Skeletal muscle tissue (tissue), 4 donors: ENCODE results near the gene SYK. TPM values are rescaled to one million over a fixed set of nuclear protein-coding genes. Genes with fewer than 3 reads are reported as not detected.
"Not testable (repeated sequence)": the region's sequence is repeated elsewhere in the genome, so short reads cannot be mapped to it uniquely, and the experiment has no call there.

ENCODE experiments used
- H3K27ac ChIP-seq: one replicate; pipeline ENCODE4 v1.7.0; 2013; ENCODE audit warnings: mild to moderate bottlenecking, low read depth, low read length, inconsistent platforms
- H3K27me3 ChIP-seq, 3 donors: one replicate each; pipeline ENCODE4 v1.7.0; 2013; ENCODE audit warnings: low read length in 3 of 3; ENCODE audit not compliant: control insufficient read depth in 3 of 3, insufficient read depth in 3 of 3
- H3K36me3 ChIP-seq, 3 donors: one replicate each; pipeline ENCODE4 v1.7.0; 2013; ENCODE audit warnings: low read length in 3 of 3; ENCODE audit not compliant: control insufficient read depth in 3 of 3, insufficient read depth in 3 of 3
- H3K4me1 ChIP-seq, 3 donors: one replicate each; pipeline ENCODE4 v1.7.0; 2013; ENCODE audit warnings: low read length in 3 of 3, mild to moderate bottlenecking in 3 of 3; ENCODE audit not compliant: control insufficient read depth in 3 of 3, insufficient read depth in 3 of 3
- H3K4me3 ChIP-seq, 3 donors: one replicate each; pipeline ENCODE4 v1.7.0; 2013; ENCODE audit warnings: low read length in 3 of 3
- H3K9ac ChIP-seq, 3 donors: one replicate each; pipeline ENCODE4 v1.7.0; 2013; ENCODE audit warnings: low read length in 3 of 3, mild to moderate bottlenecking in 3 of 3, moderate library complexity in 2 of 3, low read depth in 1 of 3
- H3K9me3 ChIP-seq, 3 donors: one replicate each; pipeline ENCODE4 v1.7.0; 2013; ENCODE audit warnings: low read length in 3 of 3; ENCODE audit not compliant: control insufficient read depth in 3 of 3
- total RNA-seq: library from RNA; depleted of rRNA; stranded (reverse); fragments of >200 nt; gene quantifications from one replicate; pipeline ENCODE4 v1.2.3, GENCODE V29; 2014
- donor health status: Osteomylitis.

The SYK gene
- total RNA-seq, 1 donor from 2014 or later: 4.7 TPM

DNA sequence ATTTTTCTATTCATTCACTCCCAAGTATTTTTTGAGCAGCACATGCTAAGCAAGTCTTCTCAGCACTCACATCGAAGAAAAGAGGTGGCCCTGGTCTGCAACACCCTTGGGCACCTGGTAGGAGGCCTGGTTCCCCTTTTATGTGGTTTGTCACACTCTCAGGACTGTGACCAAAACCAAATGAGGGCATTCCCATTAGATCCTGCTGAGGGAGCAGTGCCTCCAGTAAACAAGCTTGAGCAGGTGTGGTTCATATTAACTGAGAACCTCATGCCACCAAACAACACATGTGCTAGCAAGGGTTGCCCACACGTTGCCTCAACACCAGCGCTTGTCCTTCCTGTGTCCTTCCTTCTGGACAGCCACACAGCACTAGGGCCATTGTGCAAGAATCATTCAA lies 26.9 kb upstream of the SYK start:
- no peaks in the 10 kb centered on the region for H3K9me3 ChIP-seq
- H3K4me1 ChIP-seq: no peaks in the 10 kb centered on the region
- no peaks in the 10 kb centered on the region for H3K36me3 ChIP-seq
- no peaks in the 10 kb centered on the region for H3K27me3 ChIP-seq
- H3K9ac ChIP-seq: no peak overlapping the region
- H3K4me3 ChIP-seq: no peak overlapping the region
- no peak overlapping the region for H3K27ac ChIP-seq

DNA sequence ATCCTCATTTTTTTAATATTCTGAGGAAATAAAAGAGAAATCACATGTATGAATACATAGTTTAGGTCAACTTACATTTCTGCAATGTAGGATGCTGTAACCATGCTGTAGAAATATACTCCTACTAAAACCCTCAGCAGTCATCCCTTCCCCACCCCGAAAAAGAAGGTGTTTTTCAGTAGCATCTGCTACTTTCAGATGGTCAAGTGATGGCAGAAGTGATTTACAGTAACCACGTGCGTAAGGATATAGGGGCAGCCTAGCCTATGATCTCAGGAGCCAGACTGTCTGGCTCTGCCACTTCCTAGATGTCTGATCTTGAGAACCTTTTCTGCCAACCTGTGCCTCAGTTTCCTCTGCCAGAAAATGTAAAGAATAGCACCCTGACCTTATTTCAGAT lies 26.0 kb upstream of the SYK start:
- Histone ChIP-seq H3K27me3 (no peaks in the 10 kb centered on the region), H3K9ac (no peak overlapping the region), H3K9me3 (no peaks in the 10 kb centered on the region), H3K4me3 (no peak overlapping the region), H3K36me3 (no peaks in the 10 kb centered on the region), H3K4me1 (no peaks in the 10 kb centered on the region), H3K27ac (no peak overlapping the region)

DNA sequence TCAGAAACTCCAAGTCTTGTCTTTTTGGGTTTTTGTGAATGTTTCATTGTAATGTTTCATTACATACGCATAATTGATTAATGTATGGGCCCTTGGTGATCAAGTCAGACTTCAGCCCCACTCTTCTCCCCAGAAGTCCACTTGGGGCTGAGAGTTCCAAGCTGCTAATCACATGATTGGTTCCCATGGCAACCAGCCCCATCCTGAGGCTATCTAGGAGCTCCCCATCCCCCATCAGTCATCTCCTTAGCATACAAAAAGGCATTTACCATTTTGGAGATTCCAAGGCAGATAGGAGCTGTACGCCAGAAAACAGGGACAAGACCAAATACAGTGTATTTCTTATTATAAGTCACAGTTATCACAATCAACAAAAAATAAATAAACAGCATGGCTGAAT lies 22.9 kb upstream of the SYK start:
- Histone ChIP-seq H3K36me3 (no peaks in the 10 kb centered on the region), H3K9ac (no peak overlapping the region), H3K4me1 (no peaks in the 10 kb centered on the region), H3K27me3 (no peaks in the 10 kb centered on the region), H3K27ac (no peak overlapping the region), H3K9me3 (no peaks in the 10 kb centered on the region), H3K4me3 (no peak overlapping the region)

DNA sequence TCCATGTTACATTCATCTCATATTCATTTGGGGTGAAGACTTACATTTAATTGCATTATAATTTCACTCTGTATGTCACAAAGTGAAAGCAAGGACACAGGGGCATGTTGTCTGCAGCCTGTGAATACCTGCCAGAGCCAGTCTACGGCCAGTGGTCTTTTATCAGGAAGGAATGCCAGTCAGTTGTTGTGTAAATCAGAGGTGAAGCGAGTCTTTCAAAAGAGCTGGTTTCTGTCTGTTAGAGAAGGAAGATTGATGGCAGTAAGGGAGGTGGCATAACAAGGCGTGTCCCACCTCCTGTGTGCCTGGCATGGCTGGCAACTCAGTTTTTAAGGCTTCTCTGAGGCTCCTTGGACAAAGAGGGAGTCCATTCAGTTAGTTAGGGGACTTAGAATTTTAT lies 18.1 kb upstream of the SYK start:
- Histone ChIP-seq H3K36me3 (no peaks in the 10 kb centered on the region), H3K27me3 (peaks cover 0 to 7% (median 0%) of the 10 kb centered on the region in 3 donors), H3K9ac (no peak overlapping the region), H3K27ac (no peak overlapping the region), H3K4me3 (no peak overlapping the region), H3K9me3 (no peaks in the 10 kb centered on the region), H3K4me1 (no peaks in the 10 kb centered on the region)

DNA sequence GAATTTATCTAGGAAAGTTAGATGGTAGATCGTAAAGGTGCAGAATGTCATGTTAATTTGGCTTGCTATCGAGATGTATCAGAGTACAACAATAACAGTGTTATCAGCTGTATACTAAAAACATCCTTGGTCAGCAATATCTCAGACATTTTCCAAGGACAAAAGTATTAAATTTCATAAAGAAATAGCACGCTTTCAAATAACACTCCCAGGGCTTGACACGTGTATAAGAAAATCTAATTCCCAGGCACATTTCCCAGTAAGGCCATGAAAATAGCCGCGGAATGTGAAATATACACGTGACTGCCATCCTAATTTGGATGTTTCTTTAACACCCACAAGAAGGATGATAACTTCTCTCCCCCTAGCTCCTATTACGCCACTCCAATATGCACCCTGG lies 17.7 kb upstream of the SYK start:
- Histone ChIP-seq H3K4me1 (no peaks in the 10 kb centered on the region), H3K9me3 (no peaks in the 10 kb centered on the region), H3K27me3 (peaks cover 0 to 7% (median 0%) of the 10 kb centered on the region in 3 donors), H3K4me3 (no peak overlapping the region), H3K9ac (no peak overlapping the region), H3K36me3 (no peaks in the 10 kb centered on the region), H3K27ac (no peak overlapping the region)

DNA sequence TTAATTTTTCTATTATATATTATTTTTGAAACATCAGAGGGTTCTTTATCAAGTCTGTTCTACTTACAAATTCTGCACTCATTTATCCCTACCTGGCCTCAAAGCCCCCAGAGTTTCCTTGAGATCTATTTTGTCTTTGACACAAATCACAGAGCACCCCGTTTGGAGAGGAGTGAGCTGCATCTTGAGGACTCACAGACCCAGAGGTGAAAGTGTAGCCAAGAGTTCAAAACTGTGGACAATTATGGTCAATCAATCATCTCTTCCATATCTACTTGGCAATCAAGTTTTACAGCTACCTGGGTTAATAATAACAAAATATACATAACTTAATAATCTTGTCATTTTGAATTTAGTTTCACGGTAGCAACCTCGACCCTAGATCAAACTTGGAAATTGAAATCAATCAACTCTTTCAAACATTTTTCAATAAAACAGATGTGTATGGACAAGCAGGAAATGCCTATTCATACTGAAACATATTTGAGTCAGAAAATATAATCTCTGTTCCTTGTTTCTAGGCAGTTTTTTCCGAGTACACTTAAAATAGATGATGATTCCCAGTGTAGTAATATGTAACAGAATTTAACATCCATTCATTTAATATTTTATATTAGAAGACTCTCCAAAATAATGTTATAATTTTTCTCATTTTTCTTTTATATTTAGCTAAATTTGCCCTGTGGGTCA lies 13.7 kb upstream of the SYK start:
- H3K4me3 ChIP-seq: no peak overlapping the region
- H3K27ac ChIP-seq: no peak overlapping the region
- no peak overlapping the region for H3K9ac ChIP-seq
- H3K36me3 ChIP-seq: no peaks in the 10 kb centered on the region
- H3K4me1 ChIP-seq: no peaks in the 10 kb centered on the region
- peaks cover 0 to 7% (median 0%) of the 10 kb centered on the region in 3 donors for H3K27me3 ChIP-seq
- no peaks in the 10 kb centered on the region for H3K9me3 ChIP-seq

DNA sequence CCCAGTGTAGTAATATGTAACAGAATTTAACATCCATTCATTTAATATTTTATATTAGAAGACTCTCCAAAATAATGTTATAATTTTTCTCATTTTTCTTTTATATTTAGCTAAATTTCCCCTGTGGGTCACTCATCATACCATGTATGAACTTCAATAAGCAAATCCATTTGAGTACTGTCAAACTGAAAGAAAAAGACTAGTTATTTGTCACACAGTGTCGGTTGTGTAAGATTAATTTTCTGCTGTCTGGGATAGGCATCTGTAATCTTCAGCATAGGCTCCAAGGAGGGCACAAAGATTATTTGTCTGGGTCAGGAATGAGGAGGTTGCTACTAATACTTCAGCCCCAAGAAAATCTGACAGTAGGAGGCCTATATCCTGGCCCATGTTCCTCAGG lies 13.1 kb upstream of the SYK start:
- not testable (repeated sequence) for H3K4me3 ChIP-seq, H3K9me3 ChIP-seq, H3K4me1 ChIP-seq, H3K9ac ChIP-seq, H3K36me3 ChIP-seq, H3K27ac ChIP-seq, H3K27me3 ChIP-seq

DNA sequence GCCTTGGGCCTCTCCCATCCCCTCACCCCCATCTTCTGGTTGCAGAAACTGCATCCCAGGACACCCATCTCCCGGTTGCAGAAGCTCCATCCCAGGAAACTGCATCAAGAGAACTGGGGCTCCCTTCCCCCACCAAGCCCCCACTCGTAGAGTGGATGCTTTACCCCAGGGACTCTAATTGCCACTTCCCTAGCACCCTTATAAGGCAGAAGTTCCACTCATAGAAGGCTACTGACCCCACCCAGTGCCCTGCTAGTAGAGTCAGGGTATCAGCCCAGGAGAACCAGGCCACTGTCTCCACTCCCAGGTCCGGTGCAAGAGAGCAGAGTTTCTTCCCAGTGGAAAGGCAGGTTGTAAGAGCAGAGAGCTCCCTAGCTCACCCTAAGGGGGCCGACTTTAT lies 12.2 kb upstream of the SYK start:
- H3K9ac ChIP-seq: no peak overlapping the region
- no peak overlapping the region for H3K4me3 ChIP-seq
- no peak overlapping the region for H3K27ac ChIP-seq
- no peaks in the 10 kb centered on the region for H3K36me3 ChIP-seq
- no peaks in the 10 kb centered on the region for H3K9me3 ChIP-seq
- H3K27me3 ChIP-seq: peaks cover 0 to 7% (median 0%) of the 10 kb centered on the region in 3 donors
- H3K4me1 ChIP-seq: no peaks in the 10 kb centered on the region

DNA sequence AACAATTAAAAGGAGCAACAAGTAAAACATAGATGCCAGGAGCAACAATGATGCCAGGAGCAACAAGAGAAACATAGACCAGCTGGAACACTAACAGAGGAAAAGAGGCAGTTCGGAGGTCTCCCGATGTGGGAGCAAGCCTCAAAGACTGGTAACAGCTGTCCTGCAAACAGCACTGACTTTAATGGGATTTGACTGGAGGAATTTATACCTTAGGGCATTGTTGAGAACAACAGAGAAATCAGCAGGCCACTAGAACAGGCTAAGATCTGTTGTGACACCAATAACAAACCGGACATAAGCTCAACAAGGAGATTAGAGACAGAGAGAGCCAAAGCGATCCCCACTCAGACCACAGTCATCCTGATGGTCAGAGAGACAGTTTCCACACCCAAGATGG lies 11.8 kb upstream of the SYK start:
- Histone ChIP-seq H3K9me3 (no peaks in the 10 kb centered on the region), H3K27ac (no peak overlapping the region), H3K36me3 (no peaks in the 10 kb centered on the region), H3K4me1 (no peaks in the 10 kb centered on the region), H3K4me3 (no peak overlapping the region), H3K9ac (no peak overlapping the region), H3K27me3 (peaks cover 0 to 7% (median 0%) of the 10 kb centered on the region in 3 donors)

DNA sequence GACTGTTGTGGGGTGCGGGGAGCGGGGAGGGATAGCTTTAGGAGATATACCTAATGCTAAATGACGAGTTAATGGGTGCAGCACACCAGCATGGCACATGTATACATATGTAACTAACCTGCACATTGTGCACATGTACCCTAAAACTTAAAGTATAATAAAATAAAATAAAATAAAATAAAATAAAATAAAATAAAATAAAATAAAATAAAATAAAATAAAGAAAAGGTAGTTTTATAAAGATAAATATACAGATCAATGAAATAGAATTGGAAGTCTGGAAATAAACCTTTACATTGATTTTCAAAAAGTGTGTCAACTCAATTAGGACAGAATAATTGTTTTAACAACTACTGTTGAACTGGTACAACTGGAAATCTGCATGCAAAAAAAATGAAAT lies 8.6 kb upstream of the SYK start:
- H3K9me3 ChIP-seq: not testable (repeated sequence)

More for the DNA sequence above, 8.6 kb upstream of the SYK start:
- not testable (repeated sequence) for H3K27me3 ChIP-seq, H3K4me1 ChIP-seq, H3K36me3 ChIP-seq, H3K9ac ChIP-seq, H3K4me3 ChIP-seq, H3K27ac ChIP-seq
